Mucosa of stomach (tissue), 1 donor: ENCODE measurements around the gene DET1.
"Not testable (repeated sequence)": the region's sequence is repeated elsewhere in the genome, so short reads cannot be mapped to it uniquely, and the experiment has no call there.

ENCODE experiments used
- H3K27me3 ChIP-seq: one replicate; pipeline ENCODE4 v1.7.0; 2013; ENCODE audit warnings: mild to moderate bottlenecking, low read length; ENCODE audit not compliant: control insufficient read depth, insufficient read depth
- H3K36me3 ChIP-seq: one replicate; pipeline ENCODE4 v1.7.0; 2013; ENCODE audit warnings: low read length; ENCODE audit not compliant: control insufficient read depth, insufficient read depth
- H3K4me1 ChIP-seq: one replicate; pipeline ENCODE4 v1.7.0; 2013; ENCODE audit warnings: mild to moderate bottlenecking, low read length; ENCODE audit not compliant: control insufficient read depth, insufficient read depth
- H3K4me3 ChIP-seq: one replicate; pipeline ENCODE4 v1.7.0; 2013; ENCODE audit warnings: low read length
- H3K9ac ChIP-seq: one replicate; pipeline ENCODE4 v1.7.0; 2013; ENCODE audit warnings: mild to moderate bottlenecking, low read length, moderate library complexity
- H3K9me3 ChIP-seq: one replicate; pipeline ENCODE4 v1.7.0; 2013; ENCODE audit warnings: mild to moderate bottlenecking, low read length, moderate library complexity; ENCODE audit not compliant: control insufficient read depth
- donor health status: Pancreatic carcinoma.

Gene DET1

GRCh38 chr15:88537591-88538317, 8.7 kb downstream of the DET1 start:
- Histone ChIP-seq H3K9me3 (no peaks in the 10 kb centered on the region), H3K9ac (no peak overlapping the region), H3K27me3 (no peaks in the 10 kb centered on the region), H3K36me3 (no peaks in the 10 kb centered on the region), H3K4me1 (no peaks in the 10 kb centered on the region), H3K4me3 (no peak overlapping the region)

GRCh38 chr15:88535607-88536313, 10.7 kb downstream of the DET1 start:
- Histone ChIP-seq H3K27me3 (no peaks in the 10 kb centered on the region), H3K4me1 (no peaks in the 10 kb centered on the region), H3K9ac (no peak overlapping the region), H3K36me3 (no peaks in the 10 kb centered on the region), H3K9me3 (no peaks in the 10 kb centered on the region), H3K4me3 (no peak overlapping the region)

- H3K4me3 ChIP-seq: no peak overlapping the region
- no peaks in the 10 kb centered on the region for H3K4me1 ChIP-seq
Measured at GRCh38 chr15:88535100-88535499, 11.4 kb downstream of the DET1 start.

GRCh38 chr15:88533376-88533775, 13.1 kb downstream of the DET1 start:
- Histone ChIP-seq H3K4me1 (no peaks in the 10 kb centered on the region), H3K36me3 (no peaks in the 10 kb centered on the region), H3K9me3 (no peaks in the 10 kb centered on the region), H3K4me3 (no peak overlapping the region), H3K9ac (no peak overlapping the region), H3K27me3 (no peaks in the 10 kb centered on the region)

More at GRCh38 chr15:88535100-88535499, 11.4 kb downstream of the DET1 start:
- Histone ChIP-seq H3K9ac (no peak overlapping the region), H3K9me3 (no peaks in the 10 kb centered on the region), H3K27me3 (no peaks in the 10 kb centered on the region), H3K36me3 (no peaks in the 10 kb centered on the region)

- H3K4me3 ChIP-seq: no peak overlapping the region
- no peaks in the 10 kb centered on the region for H3K36me3 ChIP-seq
- no peaks in the 10 kb centered on the region for H3K4me1 ChIP-seq
- no peaks in the 10 kb centered on the region for H3K9me3 ChIP-seq
- no peaks in the 10 kb centered on the region for H3K27me3 ChIP-seq
- H3K9ac ChIP-seq: no peak overlapping the region
Measured at GRCh38 chr15:88529021-88529630, 17.4 kb downstream of the DET1 start.

GRCh38 chr15:88526247-88526879, 20.1 kb downstream of the DET1 start:
- H3K9ac ChIP-seq: no peak overlapping the region
- H3K27me3 ChIP-seq: no peaks in the 10 kb centered on the region
- no peaks in the 10 kb centered on the region for H3K36me3 ChIP-seq
- H3K4me1 ChIP-seq: no peaks in the 10 kb centered on the region
- no peak overlapping the region for H3K4me3 ChIP-seq
- no peaks in the 10 kb centered on the region for H3K9me3 ChIP-seq

GRCh38 chr15:88525418-88525817, 21.1 kb downstream of the DET1 start:
- Histone ChIP-seq H3K9me3 (no peaks in the 10 kb centered on the region), H3K36me3 (no peaks in the 10 kb centered on the region), H3K4me1 (no peaks in the 10 kb centered on the region), H3K9ac (no peak overlapping the region), H3K27me3 (no peaks in the 10 kb centered on the region), H3K4me3 (no peak overlapping the region)

GRCh38 chr15:88524094-88524493, 22.4 kb downstream of the DET1 start:
- H3K9me3 ChIP-seq, H3K27me3 ChIP-seq, H3K4me1 ChIP-seq, H3K9ac ChIP-seq, H3K36me3 ChIP-seq, H3K4me3 ChIP-seq: not testable (repeated sequence)

GRCh38 chr15:88518903-88519302, 27.6 kb downstream of the DET1 start:
- no peaks in the 10 kb centered on the region for H3K9me3 ChIP-seq
- no peak overlapping the region for H3K4me3 ChIP-seq
- no peaks in the 10 kb centered on the region for H3K4me1 ChIP-seq
- H3K36me3 ChIP-seq: no peaks in the 10 kb centered on the region
- H3K27me3 ChIP-seq: no peaks in the 10 kb centered on the region
- H3K9ac ChIP-seq: no peak overlapping the region

GRCh38 chr15:88513195-88513594, 33.3 kb downstream of the DET1 start:
- peaks cover 5% of the 10 kb centered on the region for H3K36me3 ChIP-seq
- no peaks in the 10 kb centered on the region for H3K4me1 ChIP-seq

GRCh38 chr15:88512601-88513000, 33.9 kb downstream of the DET1 start:
- H3K36me3 ChIP-seq: peaks cover 5% of the 10 kb centered on the region
- no peaks in the 10 kb centered on the region for H3K4me1 ChIP-seq
- no peaks in the 10 kb centered on the region for H3K9me3 ChIP-seq
- no peaks in the 10 kb centered on the region for H3K27me3 ChIP-seq
- H3K9ac ChIP-seq: no peak overlapping the region
- no peak overlapping the region for H3K4me3 ChIP-seq

More at GRCh38 chr15:88513195-88513594, 33.3 kb downstream of the DET1 start:
- H3K27me3 ChIP-seq: no peaks in the 10 kb centered on the region
- H3K9me3 ChIP-seq: no peaks in the 10 kb centered on the region
- no peak overlapping the region for H3K4me3 ChIP-seq
- no peak overlapping the region for H3K9ac ChIP-seq

- no peak overlapping the region for H3K4me3 ChIP-seq
- H3K27me3 ChIP-seq: no peaks in the 10 kb centered on the region
- no peaks in the 10 kb centered on the region for H3K9me3 ChIP-seq
- H3K9ac ChIP-seq: no peak overlapping the region
- no peaks in the 10 kb centered on the region for H3K4me1 ChIP-seq
- peaks cover 5% of the 10 kb centered on the region for H3K36me3 ChIP-seq
Measured at GRCh38 chr15:88512078-88512477, 34.4 kb downstream of the DET1 start.
